ENCODE data around the gene VPS26C. TPM values are rescaled to one million over a fixed set of nuclear protein-coding genes. Genes with fewer than 3 reads are reported as not detected.

The VPS26C gene
- total and polyA plus RNA-seq, 2 of the 8 experiments (the other 6 are each of a cell fraction or from before 2014, with no cell fraction given) = 43.5 to 71.6 TPM

- no peak for FAIRE-seq
- TF ChIP-seq SIN3A (conservative IDR thresholded peaks at IDR 0.05 in 1 of 2, IDR thresholded peaks at IDR 0.05 in 1 of 2; ENCODE audit: low read depth in 1 of 2, low read length in 2 of 2) (no peak), GABPA (IDR thresholded peaks at IDR 0.05; ENCODE audit: borderline replicate concordance, insufficient read depth, low read length) (no peak), BCL11A (IDR thresholded peaks at IDR 0.05; ENCODE audit: low read depth in 2 of 2, low read length in 2 of 2) (no peak), SIX5 (IDR thresholded peaks at IDR 0.05; ENCODE audit: low read depth, low read length) (no peak), BACH1 (IDR thresholded peaks at IDR 0.05; ENCODE audit: low read length) (no peak), GTF2F1 (IDR thresholded peaks at IDR 0.05; ENCODE audit: borderline replicate concordance, low read depth, low read length) (no peak), CHD2 (IDR thresholded peaks at IDR 0.05; ENCODE audit: low read length) (no peak), CHD1 (IDR thresholded peaks at IDR 0.05; ENCODE audit: low read depth, low read length) (no peak), ATF3 (IDR thresholded peaks at IDR 0.05; ENCODE audit: insufficient read depth, low read depth, low read length) (no peak), RNF2 (IDR thresholded peaks at IDR 0.05; ENCODE audit: borderline replicate concordance, low read depth, low read length, missing control alignments, poor library complexity, severe bottlenecking) (no peak), POLR2A (IDR thresholded peaks at IDR 0.05; ENCODE audit: control extremely low read depth in 1 of 2, low read depth in 2 of 2, low read length in 2 of 2) (no peak)
Measured at GRCh38 chr21:37273911-37274690, 7.0 kb upstream of the VPS26C start.

More at GRCh38 chr21:37273911-37274690, 7.0 kb upstream of the VPS26C start:
- Histone ChIP-seq H3K23me2 (ENCODE audit: low read depth, low read length) (no peaks in the 10 kb centered on the region), H3K9me3 (ENCODE audit: insufficient read depth in 2 of 2, low read depth in 1 of 2, low read length in 1 of 2) (no peaks in the 10 kb centered on the region; a peak in 1 of 4 replicates), H3K56ac (replicated peaks; ENCODE audit: insufficient read length, low read depth, low read length) (no peak overlapping the region), H3K4ac (replicated peaks; ENCODE audit: insufficient read length, low read depth, low read length) (no peak overlapping the region), H3K4me3 (ENCODE audit: extremely low read depth in 1 of 4, insufficient read depth in 2 of 4, low read depth in 3 of 4, low read length in 4 of 4) (peak overlapping the region in 1 of 4 experiments; percentile 39; a peak in 4 of 8 replicates), H3K9ac (replicated peaks in 1 of 4; ENCODE audit: extremely low read depth in 1 of 4, low read depth in 3 of 4, low read length in 3 of 4) (no peak overlapping the region), H4K5ac (ENCODE audit: insufficient read length, low read depth, low read length) (no peak overlapping the region), H2BK20ac (ENCODE audit: low read length) (no peak overlapping the region), H3K36me3 (ENCODE audit: control insufficient read depth in 2 of 4, insufficient read depth in 4 of 4, low read length in 3 of 4) (no peaks in the 10 kb centered on the region), H2BK120ac (replicated peaks; ENCODE audit: low read depth, low read length) (no peak overlapping the region), H2BK12ac (ENCODE audit: low read depth, low read length) (no peak overlapping the region), H3K79me1 (ENCODE audit: low read depth, low read length) (no peaks in the 10 kb centered on the region), H3K14ac (ENCODE audit: insufficient read length) (no peak overlapping the region), H3K4me1 (replicated peaks in 1 of 4; ENCODE audit: control insufficient read depth in 3 of 4, insufficient read depth in 4 of 4, low read length in 3 of 4) (peaks cover 3 to 8% (median 5%) of the 10 kb centered on the region in 4 experiments; a peak in 4 of 7 replicates), H4K8ac (ENCODE audit: extremely low read depth, insufficient read depth, low read length) (no peak overlapping the region), H3K27me3 (replicated peaks in 1 of 4; ENCODE audit: control insufficient read depth in 3 of 4, extremely low read depth in 1 of 4, insufficient read depth in 3 of 4, low read length in 3 of 4) (no peaks in the 10 kb centered on the region), H2BK5ac (ENCODE audit: low read depth, low read length) (no peak overlapping the region), H3K4me2 (ENCODE audit: insufficient read depth in 1 of 2, low read depth in 2 of 2, low read length in 2 of 2) (peak overlapping the region; percentile 40 to 57; a peak in 3 of 4 replicates), H2BK15ac (ENCODE audit: low read length) (no peak overlapping the region), H2AFZ (ENCODE audit: low read length) (peak overlapping the region; percentile 87), H2AK5ac (ENCODE audit: low read depth, low read length) (no peak overlapping the region), H4K20me1 (replicated peaks in 1 of 2; ENCODE audit: control insufficient read depth in 1 of 2, insufficient read depth in 2 of 2, low read length in 2 of 2) (no peaks in the 10 kb centered on the region), H3K18ac (ENCODE audit: extremely low read depth, low read length) (no peak overlapping the region), H4K91ac (replicated peaks; ENCODE audit: insufficient read length, low read length) (no peak overlapping the region), H3K79me2 (ENCODE audit: control insufficient read depth in 1 of 2, insufficient read depth in 2 of 2, low read length in 2 of 2) (peaks cover 0 to 2% of the 10 kb centered on the region in 2 experiments; a peak in 1 of 4 replicates), H3K23ac (ENCODE audit: insufficient read length) (no peak overlapping the region), H3K27ac (ENCODE audit: low read depth, low read length) (no peak overlapping the region)
- DNase-seq (ENCODE audit: low read depth in 1 of 2, low spot score in 2 of 2) = no peak
- ChIA-PET POLR2A (ENCODE audit: partially characterized antibody) (interaction anchor here (0.9 to 1.8 kb wide), 5 partner anchors 16 to 92 kb away, joined by 3 to 8 read pairs (median 4); partner anchors contain the start of gene DYRK1A), CTCF (ENCODE audit: partially characterized antibody) (interaction anchor here (0.5 to 1.0 kb wide), 5 partner anchors 15 to 294 kb away, joined by 3 to 5 read pairs (median 3); no protein-coding TSS in a partner anchor)
- 56% methylated on average over 9 of the region's 9 CpGs; no CpG with 5 or more reads in 1 of the 2 experiments for WGBS, 2 experiments (ENCODE audit: extremely low coverage in 1 of 2, insufficient coverage in 1 of 2, insufficient read length in 1 of 2, insufficient replicate concordance in 2 of 2, low coverage in 1 of 2, low lambda C conversion rate in 2 of 2, missing lambda C conversion rate in 1 of 2)
